Ramos (cell line): ENCODE data around the gene TTF1.

Source experiments
- in situ Hi-C: fragments of 300-500 bp; cut with MboI; formaldehyde crosslinking; loops from one replicate; pipeline ENCODE4 v1.14.3; 2022; ENCODE audit warnings: low sequenced_read_pairs; ENCODE audit not compliant: unreplicated experiment

Gene TTF1

GRCh38 chr9:132406554-132407122 lies at the start of gene TTF1:
Gene TTF1, minus strand, starts transcription at chr9:132406840. Its CDS starts 4,019 bp downstream, at chr9:132402821.
- in situ Hi-C loops: no loop called here

GRCh38 chr9:132456241-132456640 lies 49.6 kb upstream of the TTF1 start:
- in situ Hi-C loops: no loop called here

GRCh38 chr9:132451276-132451675 lies 44.6 kb upstream of the TTF1 start:
- in situ Hi-C loops: no loop called here

GRCh38 chr9:132447902-132448301 lies 41.3 kb upstream of the TTF1 start:
- in situ Hi-C loops: no loop called here

GRCh38 chr9:132447346-132447745 lies 40.7 kb upstream of the TTF1 start:
- in situ Hi-C loops: no loop called here

- in situ Hi-C loops: no loop called here
Measured at GRCh38 chr9:132446887-132447286, 40.2 kb upstream of the TTF1 start.

GRCh38 chr9:132443951-132444607 lies 37.4 kb upstream of the TTF1 start:
- in situ Hi-C loops: no loop called here

- in situ Hi-C loops: no loop called here
Measured at GRCh38 chr9:132441404-132441803, 34.8 kb upstream of the TTF1 start.

- in situ Hi-C loops: no loop called here
Measured at GRCh38 chr9:132440735-132441134, 34.1 kb upstream of the TTF1 start.

- in situ Hi-C loops: no loop called here
Measured at GRCh38 chr9:132439153-132439552, 32.5 kb upstream of the TTF1 start.

GRCh38 chr9:132434881-132435280 lies 28.2 kb upstream of the TTF1 start:
- in situ Hi-C loops: no loop called here

- in situ Hi-C loops: no loop called here
Measured at GRCh38 chr9:132430998-132431397, 24.4 kb upstream of the TTF1 start.

GRCh38 chr9:132426639-132427414 lies 20.2 kb upstream of the TTF1 start:
- in situ Hi-C loops: loop anchor here (10.0 kb wide), 1 partner anchor 368 kb away; no protein-coding TSS in a partner anchor

- in situ Hi-C loops: loop anchor here (10.0 kb wide), 1 partner anchor 369 kb away; no protein-coding TSS in a partner anchor
Measured at GRCh38 chr9:132425675-132426062, 19.0 kb upstream of the TTF1 start.

- in situ Hi-C loops: loop anchor here (10.0 kb wide), 1 partner anchor 370 kb away; no protein-coding TSS in a partner anchor
Measured at GRCh38 chr9:132424857-132425674, 18.4 kb upstream of the TTF1 start.

GRCh38 chr9:132423503-132423902 lies 16.9 kb upstream of the TTF1 start:
- in situ Hi-C loops: loop anchor here (10.0 kb wide), 1 partner anchor 371 kb away; no protein-coding TSS in a partner anchor

- in situ Hi-C loops: loop anchor here (10.0 kb wide), 1 partner anchor 372 kb away; no protein-coding TSS in a partner anchor
Measured at GRCh38 chr9:132422574-132422973, 15.9 kb upstream of the TTF1 start.

GRCh38 chr9:132418726-132419363 lies 12.2 kb upstream of the TTF1 start:
- in situ Hi-C loops: no loop called here

- in situ Hi-C loops: no loop called here
Measured at GRCh38 chr9:132415181-132415580, 8.5 kb upstream of the TTF1 start.

GRCh38 chr9:132414731-132415130 lies 8.1 kb upstream of the TTF1 start:
- in situ Hi-C loops: loop anchor here (5.0 kb wide), 1 partner anchor 163 kb away; no protein-coding TSS in a partner anchor
